Measurements from ENCODE around the gene DYTN. TPM values are rescaled to one million over a fixed set of nuclear protein-coding genes. Genes with fewer than 3 reads are reported as not detected.

Gene DYTN
- total and polyA plus RNA-seq, 5 donors from 2014 or later, result not detected

DNA sequence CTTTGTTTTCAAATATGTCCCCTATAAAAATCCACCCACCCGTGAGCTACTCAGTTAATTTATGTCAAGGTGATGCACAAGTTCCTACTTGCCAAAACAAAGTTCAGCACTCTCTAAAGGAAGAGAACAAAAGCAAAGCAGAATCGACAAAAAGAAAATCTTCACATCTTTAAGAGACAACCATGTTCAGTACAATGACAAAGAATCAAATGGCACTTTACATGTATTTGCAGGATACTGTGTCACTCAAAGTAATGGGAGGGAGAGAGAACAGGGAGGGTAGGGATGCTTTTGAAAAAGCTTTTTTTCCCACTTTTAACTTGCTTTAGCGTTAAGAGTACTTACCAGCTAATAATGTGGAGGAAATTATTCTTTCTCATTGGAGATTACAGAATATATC lies 115.0 kb downstream of the DYTN start:
- no peaks in the 10 kb centered on the region for H3K27me3 ChIP-seq (ENCODE audit: control insufficient read depth, insufficient read depth, low read length)
- ATAC-seq (ENCODE audit: low read depth in 2 of 2) (no peak), DNase-seq (no peak)
- H3K27ac ChIP-seq (ENCODE audit: insufficient read depth, low read length, poor library complexity, severe bottlenecking), result no peak overlapping the region
- no peak overlapping the region for H3K27ac Mint-ChIP-seq
- no peaks in the 10 kb centered on the region for H3K9me3 ChIP-seq (ENCODE audit: control insufficient read depth in 2 of 2, low read length in 2 of 2)
- H3K36me3 ChIP-seq (ENCODE audit: control insufficient read depth, insufficient read depth, low read length), result no peaks in the 10 kb centered on the region
- H3K4me1 ChIP-seq (ENCODE audit: control insufficient read depth, insufficient read depth, low read length, poor library complexity, severe bottlenecking), result no peaks in the 10 kb centered on the region
- no peaks in the 10 kb centered on the region for H3K27me3 Mint-ChIP-seq
- no peaks in the 10 kb centered on the region for H3K36me3 Mint-ChIP-seq
- no peak overlapping the region for H3K4me3 ChIP-seq (ENCODE audit: low read depth, low read length)
- no peaks in the 10 kb centered on the region for H3K9me3 Mint-ChIP-seq
- no peak overlapping the region for H3K4me3 Mint-ChIP-seq
- H3K4me1 Mint-ChIP-seq, result no peaks in the 10 kb centered on the region

Other genes starting within 250 kb of the DYTN start
- gene FAM237A, start 75.9 kb downstream of the DYTN start, total RNA-seq, result not detected
- gene FAM237A, start 75.9 kb downstream of the DYTN start, polyA plus RNA-seq, result not detected
- gene MDH1B, start 46.9 kb upstream of the DYTN start, total RNA-seq, result not detected
- gene MDH1B, start 46.9 kb upstream of the DYTN start, polyA plus RNA-seq, result not detected
- 18.4 TPM for gene FASTKD2, start 47.2 kb upstream of the DYTN start, total RNA-seq
- 10 to 100 TPM; 17.5 to 23.9 (median 22.7) TPM for gene FASTKD2, start 47.2 kb upstream of the DYTN start, polyA plus RNA-seq
- not detected for gene CPO, start 221.1 kb upstream of the DYTN start, total RNA-seq
- gene CPO, start 221.1 kb upstream of the DYTN start, polyA plus RNA-seq, result not detected

All from CD4-positive, CD25-positive, alpha-beta regulatory T cell (primary cell).